CD14-positive monocyte (primary cell): Measurements from ENCODE around the gene INSR. TPM values are rescaled to one million over a fixed set of nuclear protein-coding genes. Genes with fewer than 3 reads are reported as not detected.

Source experiments
- DNase-seq, 3 donors: peaks; one replicate each; pipeline ENCODE4 v3.0.0-alpha.2; 2011 to 2022
- H2AFZ ChIP-seq: 2 replicates; pipeline ENCODE4 v1.6.0; 2012; ENCODE audit warnings: mild to moderate bottlenecking, low read depth, low read length, inconsistent platforms; ENCODE audit not compliant: insufficient read depth, poor library complexity, severe bottlenecking
- H3K27ac ChIP-seq, 2 donors: 1 replicate in 1 of 2; 2 replicates in 1 of 2; pipeline ENCODE4 v1.5.1; 2012 to 2013; ENCODE audit warnings: low read length in 2 of 2, control low read depth in 1 of 2, inconsistent platforms in 1 of 2, low read depth in 1 of 2, mild to moderate bottlenecking in 1 of 2
- H3K27me3 ChIP-seq, 2 donors: one replicate each; pipeline versions ENCODE4 v1.6.0 to v1.6.1; 2011 to 2013; ENCODE audit warnings: low read length in 2 of 2; ENCODE audit not compliant: control insufficient read depth in 2 of 2, insufficient read depth in 2 of 2
- H3K36me3 ChIP-seq, 2 donors: replicated peaks in 1 of 2; 1 replicate in 1 of 2; 2 replicates in 1 of 2; pipeline versions ENCODE4 v1.5.1 to v1.6.1; 2012 to 2013; ENCODE audit warnings: low read length in 2 of 2, control low read depth in 1 of 2, inconsistent platforms in 1 of 2, mild to moderate bottlenecking in 1 of 2; ENCODE audit not compliant: insufficient read depth in 2 of 2, control insufficient read depth in 1 of 2
- H3K4me1 ChIP-seq, 2 donors: 1 replicate in 1 of 2; 2 replicates in 1 of 2; pipeline versions ENCODE4 v1.5.1 to v1.6.1; 2012 to 2013; ENCODE audit warnings: low read length in 2 of 2, control low read depth in 1 of 2, inconsistent platforms in 1 of 2, mild to moderate bottlenecking in 1 of 2, moderate library complexity in 1 of 2; ENCODE audit not compliant: insufficient read depth in 2 of 2, control insufficient read depth in 1 of 2
- H3K4me2 ChIP-seq: replicated peaks from 2 replicates; pipeline ENCODE3; 2012; ENCODE audit warnings: low read length, moderate library complexity, mild to moderate bottlenecking; ENCODE audit not compliant: poor library complexity, severe bottlenecking; ENCODE audit errors: extremely low read depth
- H3K4me3 ChIP-seq, 3 experiments: fragments of 200-600 bp in 1 of 3; sonication (generic) in 1 of 3; replicated peaks in 1 of 3; 1 replicate in 2 of 3; 2 replicates in 1 of 3; pipeline ENCODE4 v1.5.1; 2011 to 2013; ENCODE audit warnings: low read length in 3 of 3, mild to moderate bottlenecking in 3 of 3, control low read depth in 2 of 3, low read depth in 2 of 3, inconsistent platforms in 1 of 3, moderate library complexity in 1 of 3
- H3K79me2 ChIP-seq: 2 replicates; pipeline ENCODE4 v1.6.0; 2012; ENCODE audit warnings: mild to moderate bottlenecking, control low read depth, inconsistent platforms, low read length, moderate library complexity; ENCODE audit not compliant: insufficient read depth
- H3K9ac ChIP-seq: 2 replicates; pipeline ENCODE4 v1.6.0; 2017; ENCODE audit warnings: low read length, mild to moderate bottlenecking; ENCODE audit not compliant: insufficient read depth, poor library complexity, severe bottlenecking
- H3K9me3 ChIP-seq, 2 donors: replicated peaks in 1 of 2; 1 replicate in 1 of 2; 2 replicates in 1 of 2; pipeline versions ENCODE4 v1.5.1 to v1.6.1; 2012 to 2013; ENCODE audit warnings: low read length in 2 of 2, control low read depth in 1 of 2; ENCODE audit not compliant: control insufficient read depth in 1 of 2, insufficient read depth in 1 of 2
- H4K20me1 ChIP-seq: 2 replicates; pipeline ENCODE4 v1.6.0; 2012; ENCODE audit warnings: mild to moderate bottlenecking, low read length, control low read depth, moderate library complexity; ENCODE audit not compliant: insufficient read depth
- H3K27ac Mint-ChIP-seq, 7 donors: one replicate each; pipeline ENCODE4 v1.8.0; 2020; ENCODE audit warnings: mild to moderate bottlenecking in 7 of 7, mixed read lengths in 7 of 7, moderate library complexity in 6 of 7, inconsistent platforms in 2 of 7
- H3K27me3 Mint-ChIP-seq, 3 donors: one replicate each; pipeline ENCODE4 v1.8.0; 2021 to 2022; ENCODE audit warnings: low read depth in 3 of 3, mild to moderate bottlenecking in 3 of 3, mixed read lengths in 3 of 3, moderate library complexity in 3 of 3, inconsistent platforms in 1 of 3
- H3K36me3 Mint-ChIP-seq, 2 donors: one replicate each; pipeline ENCODE4 v1.8.0; 2020; ENCODE audit warnings: mixed read lengths in 2 of 2, inconsistent platforms in 1 of 2, mild to moderate bottlenecking in 1 of 2
- H3K4me1 Mint-ChIP-seq: one replicate; pipeline ENCODE4 v1.8.0; 2020; ENCODE audit warnings: mild to moderate bottlenecking, mixed read lengths
- H3K4me3 Mint-ChIP-seq, 2 donors: one replicate each; pipeline ENCODE4 v1.8.0; 2020; ENCODE audit warnings: mild to moderate bottlenecking in 2 of 2, mixed read lengths in 2 of 2, moderate library complexity in 1 of 2
- H3K9me3 Mint-ChIP-seq, 7 donors: one replicate each; pipeline ENCODE4 v1.8.0; 2020 to 2022; ENCODE audit warnings: mixed read lengths in 7 of 7, mild to moderate bottlenecking in 6 of 7, moderate library complexity in 6 of 7, inconsistent platforms in 2 of 7
- CTCF ChIP-seq: fragments of 200-600 bp; IDR thresholded peaks from one replicate; pipeline ENCODE4 v1.8.0; 2022; ENCODE audit warnings: antibody characterized with exemption, mild to moderate bottlenecking
- WGBS: methylation state at CpG from one replicate; pipeline ENCODE4 v1.1.5; 2013; ENCODE audit warnings: missing lambda C conversion rate; ENCODE audit not compliant: insufficient coverage; 5-methylcytosine and 5-hydroxymethylcytosine counted together
- intact Hi-C, 2 donors: fragments of 100-400 bp; cut with micrococcal nuclease; formaldehyde crosslinking; loops; one replicate each; pipeline versions ENCODE4 v1.15.0 to v1.15.1; 2023
- polyA plus RNA-seq, 3 donors: library from polyadenylated mRNA; depleted of rRNA in 1 of 3; unstranded in 2 of 3; stranded (reverse) in 1 of 3; fragments of 300-500 nt in 2 of 3; fragments of >200 nt in 1 of 3; fragmentation: Illumina TruSeq in 2 of 3; gene quantifications; 1 replicate in 2 of 3; 2 replicates in 1 of 3; pipeline ENCODE4 v1.2.3, GENCODE V29; 2012 to 2021

Gene INSR
- polyA plus RNA-seq, 3 donors, result 2.9 to 12.4 (median 3.4) TPM

DNA sequence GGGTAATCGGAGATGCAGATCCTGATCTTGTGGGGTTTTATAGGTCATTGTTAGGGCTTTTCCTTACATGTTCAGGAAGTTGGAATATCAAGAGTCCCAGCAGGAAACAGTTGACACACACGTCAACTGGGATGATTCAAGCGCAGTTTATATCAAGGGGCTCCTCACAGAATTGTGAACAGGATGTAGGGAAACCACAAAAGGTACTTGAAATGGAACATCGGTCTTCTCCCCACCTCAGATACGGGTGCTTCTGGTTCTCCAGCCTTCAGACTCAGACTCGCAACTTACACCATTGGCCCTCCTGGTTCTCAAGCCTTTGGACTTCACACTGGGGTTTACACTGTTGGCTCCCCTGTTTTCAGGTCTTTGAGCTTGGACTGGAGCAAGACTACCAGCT is 205.2 kb downstream of the INSR start:
- DNase-seq, result no peak
- Histone ChIP-seq H3K4me1 (no peaks in the 10 kb centered on the region), H4K20me1 (no peaks in the 10 kb centered on the region), H3K9me3 (peaks cover 91 to 97% of the 10 kb centered on the region in 2 donors), H3K36me3 (peaks cover under 1 to 10% of the 10 kb centered on the region in 2 donors), H3K27me3 (no peaks in the 10 kb centered on the region), H2AFZ (no peak overlapping the region), H3K27ac (no peak overlapping the region), H3K79me2 (no peaks in the 10 kb centered on the region), H3K4me2 (no peak overlapping the region), H3K9ac (no peak overlapping the region), H3K4me3 (no peak overlapping the region)
- Mint-ChIP-seq H3K27ac (no peak overlapping the region), H3K9me3 (peaks cover 45 to 98% (median 97%) of the 10 kb centered on the region in 7 donors), H3K4me3 (no peak overlapping the region), H3K4me1 (no peaks in the 10 kb centered on the region), H3K27me3 (peaks cover 0 to 3% (median 0%) of the 10 kb centered on the region in 3 donors), H3K36me3 (peaks cover 0 to 15% of the 10 kb centered on the region in 2 donors)
- intact Hi-C loops, result no loop called here
- 100% methylated on average over 4 of the region's 6 CpGs for WGBS
- no peak for TF ChIP-seq CTCF

GRCh38 chr19:7083076-7083956 is 210.9 kb downstream of the INSR start:
- Histone ChIP-seq H3K4me1 (no peaks in the 10 kb centered on the region), H3K27ac (no peak overlapping the region), H3K4me3 (peak overlapping the region in 1 of 3 experiments; percentile 26), H2AFZ (no peak overlapping the region), H3K79me2 (peaks cover 4% of the 10 kb centered on the region), H3K4me2 (no peak overlapping the region), H3K27me3 (no peaks in the 10 kb centered on the region), H3K9me3 (peaks cover 84 to 100% of the 10 kb centered on the region in 2 donors), H3K36me3 (peaks cover 57 to 66% of the 10 kb centered on the region in 2 donors), H4K20me1 (no peaks in the 10 kb centered on the region), H3K9ac (no peak overlapping the region)
- DNase-seq, result no peak
- intact Hi-C loops, result no loop called here
- WGBS, result no CpG with 5 or more reads among the region's 15 CpGs
- Mint-ChIP-seq H3K36me3 (peaks cover 54 to 64% of the 10 kb centered on the region in 2 donors), H3K27me3 (peaks cover 0 to 2% (median 0%) of the 10 kb centered on the region in 3 donors), H3K4me3 (no peak overlapping the region), H3K4me1 (no peaks in the 10 kb centered on the region), H3K9me3 (peaks cover 52 to 99% (median 98%) of the 10 kb centered on the region in 7 donors), H3K27ac (no peak overlapping the region)
- TF ChIP-seq CTCF, result no peak
